RWPE1 (cell line): ENCODE results near the gene ACIN1.
A peak's percentile ranks its signal among the peaks of the same experiment; 100 is the strongest.

ENCODE experiments used
- CTCF ChIA-PET: fragments of 350-600 bp; sonication (Branson Sonifier 250); formaldehyde crosslinking; extraction: SDS; loops from one replicate; lab custom pipeline; 2021; lab: Yijun Ruan, JAX
- POLR2A ChIA-PET: fragments of 400-600 bp; formaldehyde crosslinking; extraction: SDS; loops from one replicate; lab custom pipeline; 2020; ENCODE audit warnings: antibody characterized with exemption; ENCODE audit not compliant: low non-redundant PET; lab: Yijun Ruan, JAX
- DNase-seq: peaks from one replicate; pipeline ENCODE4 v3.0.0; 2012; ENCODE audit warnings: low spot score
- H3K27ac ChIP-seq: fragments of 450-650 bp; 2 replicates; pipeline ENCODE4 v1.5.1; 2017
- CTCF ChIP-seq: fragments of 450-650 bp; conservative IDR thresholded peaks from 2 replicates; pipeline ENCODE4 v1.5.1; 2017; ENCODE audit warnings: low read depth, mild to moderate bottlenecking

ACIN1 gene

GRCh38 chr14:23070262-23071129 lies 24.4 kb downstream of the ACIN1 start:
- POLR2A ChIA-PET: interaction anchor here (1.5 kb wide), 1 partner anchor 8 kb away, joined by 3 read pairs; no protein-coding TSS in a partner anchor
- CTCF ChIA-PET: interaction anchor here (0.6 to 0.7 kb wide), 2 partner anchors 45 to 131 kb away, joined by 3 to 4 read pairs; no protein-coding TSS in a partner anchor
- DNase-seq: no peak
- H3K27ac ChIP-seq: peak overlapping the region; percentile 81
- no peak for TF ChIP-seq CTCF

- CTCF ChIA-PET: interaction anchor here (0.5 to 1.8 kb wide), 25 partner anchors 8 to 173 kb away, joined by 3 to 21 read pairs (median 6); partner anchors contain the start of genes ACIN1, C14orf119, CDH24 and CEBPE
- no peak for DNase-seq
- peak overlapping the region; percentile 67 for H3K27ac ChIP-seq
- TF ChIP-seq CTCF: no peak
- POLR2A ChIA-PET: interaction anchor here (0.7 kb wide), 1 partner anchor 81 kb away, joined by 3 read pairs; no protein-coding TSS in a partner anchor
These were observed 25.5 kb downstream of the ACIN1 start for GRCh38 chr14:23069413-23069806.

- DNase-seq: peak; percentile 89
- POLR2A ChIA-PET: interaction anchor here (0.7 to 1.0 kb wide), 2 partner anchors 26 to 81 kb away, joined by 3 to 5 read pairs; partner anchors contain the start of genes ACIN1 and C14orf119
These were observed 26.0 kb downstream of the ACIN1 start for GRCh38 chr14:23068789-23069412.

GRCh38 chr14:23067847-23068788 lies 26.8 kb downstream of the ACIN1 start:
- no peak for DNase-seq
- ChIA-PET POLR2A (interaction anchor here (0.7 to 1.0 kb wide), 2 partner anchors 27 to 80 kb away, joined by 3 to 5 read pairs; partner anchors contain the start of genes ACIN1 and C14orf119), CTCF (interaction anchor here (0.6 to 1.8 kb wide), 23 partner anchors 8 to 1257 kb away, joined by 3 to 21 read pairs (median 6); partner anchors contain the start of genes ACIN1, C14orf119, CDH24 and CEBPE)
- no peak for TF ChIP-seq CTCF
- peak overlapping the region; percentile 67 for H3K27ac ChIP-seq

More at GRCh38 chr14:23068789-23069412, 26.0 kb downstream of the ACIN1 start:
- peak; percentile 98 for TF ChIP-seq CTCF
- CTCF ChIA-PET: interaction anchor here (0.5 to 1.8 kb wide), 29 partner anchors 9 to 1256 kb away, joined by 3 to 21 read pairs (median 5); partner anchors contain the start of genes ACIN1, C14orf119, CDH24 and CEBPE
- H3K27ac ChIP-seq: peak overlapping the region; percentile 67

GRCh38 chr14:23066855-23067744 lies 27.8 kb downstream of the ACIN1 start:
- no peak for DNase-seq
- CTCF ChIA-PET: interaction anchor here (1.1 to 1.3 kb wide), 2 partner anchors 10 to 54 kb away, joined by 3 read pairs; no protein-coding TSS in a partner anchor
- POLR2A ChIA-PET: no interaction called here
- TF ChIP-seq CTCF: no peak
- peak overlapping the region; percentile 67; the same call in 1 of the 2 replicates for H3K27ac ChIP-seq
